ENCODE measurements around the gene SNN.

DNA sequence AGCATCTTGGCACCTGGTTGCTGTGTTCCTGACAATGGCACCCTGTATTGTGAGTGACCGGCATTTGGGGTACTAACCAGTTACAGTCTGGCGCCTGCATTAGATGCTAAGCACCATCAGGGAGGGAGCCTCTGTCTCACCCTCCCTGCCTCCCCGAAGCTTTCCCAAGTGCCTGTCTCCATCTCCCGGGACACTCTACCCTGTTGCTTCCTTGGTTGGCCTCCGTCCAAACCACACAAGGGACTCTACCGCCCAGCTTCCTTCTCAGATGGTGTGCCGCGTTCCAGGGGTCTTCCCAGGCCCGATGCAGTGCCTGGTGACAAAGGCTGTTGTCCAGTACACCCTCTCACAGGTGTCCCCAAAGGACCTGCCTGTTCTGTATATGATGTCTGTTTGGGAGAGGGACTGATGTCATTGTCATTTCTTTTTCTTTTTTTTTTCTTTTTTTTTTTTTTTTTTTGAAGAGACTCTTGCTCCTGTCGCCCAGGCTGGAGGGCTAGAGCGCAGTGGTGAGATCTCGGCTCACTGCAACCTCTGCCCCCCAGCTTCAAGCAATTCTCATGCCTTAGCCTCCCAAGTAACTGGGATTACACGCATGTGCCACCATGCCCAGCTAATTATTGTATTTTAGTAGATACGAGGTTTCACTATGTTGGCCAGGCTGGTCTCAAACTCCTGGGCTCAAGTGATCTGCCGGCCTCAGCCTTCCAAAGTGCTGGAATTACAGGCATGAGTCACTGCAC is 6.7 kb downstream of the SNN start:
- no peak for TF ChIP-seq POLR2A (IDR thresholded peaks at IDR 0.05)
- TF ChIP-seq, protein P1, sequence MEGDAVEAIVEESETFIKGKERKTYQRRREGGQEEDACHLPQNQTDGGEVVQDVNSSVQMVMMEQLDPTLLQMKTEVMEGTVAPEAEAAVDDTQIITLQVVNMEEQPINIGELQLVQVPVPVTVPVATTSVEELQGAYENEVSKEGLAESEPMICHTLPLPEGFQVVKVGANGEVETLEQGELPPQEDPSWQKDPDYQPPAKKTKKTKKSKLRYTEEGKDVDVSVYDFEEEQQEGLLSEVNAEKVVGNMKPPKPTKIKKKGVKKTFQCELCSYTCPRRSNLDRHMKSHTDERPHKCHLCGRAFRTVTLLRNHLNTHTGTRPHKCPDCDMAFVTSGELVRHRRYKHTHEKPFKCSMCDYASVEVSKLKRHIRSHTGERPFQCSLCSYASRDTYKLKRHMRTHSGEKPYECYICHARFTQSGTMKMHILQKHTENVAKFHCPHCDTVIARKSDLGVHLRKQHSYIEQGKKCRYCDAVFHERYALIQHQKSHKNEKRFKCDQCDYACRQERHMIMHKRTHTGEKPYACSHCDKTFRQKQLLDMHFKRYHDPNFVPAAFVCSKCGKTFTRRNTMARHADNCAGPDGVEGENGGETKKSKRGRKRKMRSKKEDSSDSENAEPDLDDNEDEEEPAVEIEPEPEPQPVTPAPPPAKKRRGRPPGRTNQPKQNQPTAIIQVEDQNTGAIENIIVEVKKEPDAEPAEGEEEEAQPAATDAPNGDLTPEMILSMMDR (IDR thresholded peaks at IDR 0.05 in 8 of 11, conservative IDR thresholded peaks at IDR 0.05 in 3 of 11) = no peak
